ENCODE results near the gene SMAGP. TPM values are rescaled to one million over a fixed set of nuclear protein-coding genes. Genes with fewer than 3 reads are reported as not detected.

The SMAGP gene
- total RNA-seq, 1 donor = 9.8 TPM

DNA sequence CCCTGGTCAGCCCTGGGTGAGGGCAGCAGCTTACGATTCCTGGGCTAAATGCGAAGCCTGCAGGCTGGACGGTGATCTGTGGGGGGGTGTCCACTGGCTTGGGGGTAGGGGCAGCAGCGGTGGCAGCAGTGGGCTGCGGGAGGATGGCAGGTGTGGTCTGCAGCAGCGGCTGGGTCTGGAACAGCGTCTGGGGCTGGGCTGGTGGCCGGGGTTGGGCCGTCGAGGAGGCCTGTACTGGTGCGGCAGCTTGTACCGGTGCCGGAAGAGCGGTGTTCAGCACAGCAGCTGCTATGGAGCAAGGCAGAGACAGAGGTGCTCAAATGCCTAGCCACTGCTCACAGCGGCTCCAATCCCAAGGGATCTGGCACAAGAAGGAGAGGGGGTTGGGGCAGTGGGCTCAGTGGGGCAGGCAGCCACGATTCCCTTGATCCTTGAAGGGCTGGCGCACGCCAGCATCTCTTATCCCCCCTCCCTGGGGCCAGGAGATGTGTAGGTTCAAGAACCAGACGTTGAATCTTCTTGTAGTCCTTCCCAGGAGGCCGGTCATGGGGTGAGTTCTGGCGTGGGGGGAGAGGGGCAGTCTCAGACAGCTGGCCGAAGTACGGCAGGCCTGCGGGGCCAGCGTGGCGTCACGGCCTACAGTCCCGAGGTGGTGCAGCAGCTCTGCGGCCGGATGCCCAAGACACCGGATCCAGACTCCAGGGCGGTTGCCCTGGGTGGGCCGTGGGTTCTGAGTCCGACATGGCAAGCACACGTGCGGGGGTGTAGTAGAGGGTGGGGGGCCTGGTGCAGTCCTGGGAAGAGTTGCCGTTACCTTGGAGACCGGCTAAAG lies 72.3 kb downstream of the SMAGP start:
- Histone ChIP-seq H3K4me2 (ENCODE audit: insufficient read depth, low read length) (no peak overlapping the region), H3K27ac (ENCODE audit: low read depth, low read length) (no peak overlapping the region), H4K20me1 (ENCODE audit: insufficient read depth, low read length) (no peaks in the 10 kb centered on the region), H3K79me2 (ENCODE audit: insufficient read depth, low read length) (no peaks in the 10 kb centered on the region), H3K27me3 (ENCODE audit: insufficient read depth, low read length) (no peaks in the 10 kb centered on the region), H3K36me3 (ENCODE audit: insufficient read depth, low read length) (peaks cover 4% of the 10 kb centered on the region), H3K9me3 (ENCODE audit: low read depth, low read length) (no peaks in the 10 kb centered on the region), H3K4me3 (ENCODE audit: insufficient read depth, low read length) (no peak overlapping the region), H2AFZ (ENCODE audit: low read length) (no peak overlapping the region), H3K4me1 (ENCODE audit: insufficient read depth, low read length) (no peaks in the 10 kb centered on the region)
- TF ChIP-seq, protein P1, sequence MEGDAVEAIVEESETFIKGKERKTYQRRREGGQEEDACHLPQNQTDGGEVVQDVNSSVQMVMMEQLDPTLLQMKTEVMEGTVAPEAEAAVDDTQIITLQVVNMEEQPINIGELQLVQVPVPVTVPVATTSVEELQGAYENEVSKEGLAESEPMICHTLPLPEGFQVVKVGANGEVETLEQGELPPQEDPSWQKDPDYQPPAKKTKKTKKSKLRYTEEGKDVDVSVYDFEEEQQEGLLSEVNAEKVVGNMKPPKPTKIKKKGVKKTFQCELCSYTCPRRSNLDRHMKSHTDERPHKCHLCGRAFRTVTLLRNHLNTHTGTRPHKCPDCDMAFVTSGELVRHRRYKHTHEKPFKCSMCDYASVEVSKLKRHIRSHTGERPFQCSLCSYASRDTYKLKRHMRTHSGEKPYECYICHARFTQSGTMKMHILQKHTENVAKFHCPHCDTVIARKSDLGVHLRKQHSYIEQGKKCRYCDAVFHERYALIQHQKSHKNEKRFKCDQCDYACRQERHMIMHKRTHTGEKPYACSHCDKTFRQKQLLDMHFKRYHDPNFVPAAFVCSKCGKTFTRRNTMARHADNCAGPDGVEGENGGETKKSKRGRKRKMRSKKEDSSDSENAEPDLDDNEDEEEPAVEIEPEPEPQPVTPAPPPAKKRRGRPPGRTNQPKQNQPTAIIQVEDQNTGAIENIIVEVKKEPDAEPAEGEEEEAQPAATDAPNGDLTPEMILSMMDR (IDR thresholded peaks at IDR 0.05; ENCODE audit: extremely low read depth, low read depth, low read length) = no peak
- no peak for DNase-seq (ENCODE audit: insufficient read length, low spot score, missing footprints)

DNA sequence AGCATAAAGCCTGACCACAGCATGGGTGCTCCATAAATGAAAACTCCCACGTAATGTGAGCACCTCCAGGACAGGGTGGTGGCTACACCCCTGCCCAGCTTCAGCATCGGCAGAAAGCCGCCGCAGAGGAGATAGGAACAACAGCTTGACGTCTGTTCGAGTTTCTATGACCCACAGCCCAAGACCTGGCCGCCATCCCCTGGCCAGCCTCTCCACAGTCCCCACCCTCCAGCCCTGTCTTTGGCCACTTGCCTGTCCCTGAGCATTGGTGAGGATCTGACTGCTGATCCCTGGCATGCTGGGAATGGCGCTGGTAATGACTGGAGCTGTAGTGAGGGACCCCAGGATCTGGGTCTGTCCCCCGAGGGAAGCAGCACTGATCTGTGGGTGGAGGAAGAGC lies 73.7 kb downstream of the SMAGP start:
- Histone ChIP-seq H3K36me3 (ENCODE audit: insufficient read depth, low read length) (peaks cover 4% of the 10 kb centered on the region), H3K27me3 (ENCODE audit: insufficient read depth, low read length) (no peaks in the 10 kb centered on the region), H3K4me2 (ENCODE audit: insufficient read depth, low read length) (no peak overlapping the region), H4K20me1 (ENCODE audit: insufficient read depth, low read length) (no peaks in the 10 kb centered on the region), H3K4me3 (ENCODE audit: insufficient read depth, low read length) (no peak overlapping the region), H3K4me1 (ENCODE audit: insufficient read depth, low read length) (no peaks in the 10 kb centered on the region), H3K79me2 (ENCODE audit: insufficient read depth, low read length) (no peaks in the 10 kb centered on the region), H3K9me3 (ENCODE audit: low read depth, low read length) (no peaks in the 10 kb centered on the region), H3K27ac (ENCODE audit: low read depth, low read length) (no peak overlapping the region), H2AFZ (ENCODE audit: low read length) (no peak overlapping the region)
- TF ChIP-seq, protein P1 (IDR thresholded peaks at IDR 0.05; ENCODE audit: extremely low read depth, low read depth, low read length) = no peak
- no peak for DNase-seq (ENCODE audit: insufficient read length, low spot score, missing footprints)

DNA sequence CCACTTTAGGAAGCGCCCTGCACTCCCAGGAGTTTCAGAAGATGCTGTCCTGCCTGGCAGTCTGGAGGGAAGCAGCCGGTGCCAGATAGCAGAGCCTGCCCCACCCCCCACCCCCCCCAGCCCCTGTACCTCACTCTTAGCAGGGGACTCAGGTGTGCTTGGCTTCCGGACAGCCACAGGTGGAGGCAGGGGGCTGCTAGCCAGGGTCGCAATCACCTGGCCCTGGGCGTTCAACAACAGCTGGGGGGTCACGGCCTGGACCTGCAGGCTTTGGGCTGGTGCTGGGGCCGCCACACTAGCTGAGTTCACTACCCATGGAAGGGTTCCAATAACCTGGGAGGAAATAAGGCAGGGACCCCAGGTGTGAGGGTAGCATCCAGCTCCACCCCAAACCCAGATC lies 74.4 kb downstream of the SMAGP start:
- H3K27me3 ChIP-seq (ENCODE audit: insufficient read depth, low read length) = no peaks in the 10 kb centered on the region
- no peak for DNase-seq (ENCODE audit: insufficient read length, low spot score, missing footprints)
- H3K4me2 ChIP-seq (ENCODE audit: insufficient read depth, low read length) = no peak overlapping the region
- peaks cover 7% of the 10 kb centered on the region for H3K36me3 ChIP-seq (ENCODE audit: insufficient read depth, low read length)
- TF ChIP-seq, protein P1 (IDR thresholded peaks at IDR 0.05; ENCODE audit: extremely low read depth, low read depth, low read length) = no peak
- H3K4me1 ChIP-seq (ENCODE audit: insufficient read depth, low read length) = no peaks in the 10 kb centered on the region
- no peak overlapping the region for H3K27ac ChIP-seq (ENCODE audit: low read depth, low read length)
- no peaks in the 10 kb centered on the region for H3K9me3 ChIP-seq (ENCODE audit: low read depth, low read length)
- no peaks in the 10 kb centered on the region for H3K79me2 ChIP-seq (ENCODE audit: insufficient read depth, low read length)
- H3K4me3 ChIP-seq (ENCODE audit: insufficient read depth, low read length) = no peak overlapping the region
- H2AFZ ChIP-seq (ENCODE audit: low read length) = no peak overlapping the region
- H4K20me1 ChIP-seq (ENCODE audit: insufficient read depth, low read length) = no peaks in the 10 kb centered on the region

Other genes starting within 250 kb of the SMAGP start
- gene SLC11A2, start 244.0 kb downstream of the SMAGP start, total RNA-seq = 64.4 and 80.7 TPM in 2 replicates
- 54.8 and 56.1 TPM in 2 replicates for gene LETMD1, start 222.1 kb downstream of the SMAGP start, total RNA-seq
- gene CSRNP2, start 186.8 kb downstream of the SMAGP start, total RNA-seq = 27.4 and 30.0 TPM in 2 replicates
- 7.6 and 8.3 TPM in 2 replicates for gene TFCP2, start 97.3 kb downstream of the SMAGP start, total RNA-seq
- gene POU6F1, start 52.4 kb downstream of the SMAGP start, total RNA-seq = 6.8 and 7.6 TPM in 2 replicates
- gene DAZAP2, start 31.6 kb downstream of the SMAGP start, total RNA-seq = 160 and 169 TPM in 2 replicates
- gene BIN2, start 53.8 kb upstream of the SMAGP start, total RNA-seq = under 0.01 TPM in 1 of 2 replicates, not detected in the other
- gene CELA1, start 76.3 kb upstream of the SMAGP start, total RNA-seq = not detected in 2 replicates
- 7.1 and 9.8 TPM in 2 replicates for gene GALNT6, start 121.0 kb upstream of the SMAGP start, total RNA-seq
- 1.2 and 2.9 TPM in 2 replicates for gene SLC4A8, start 154.4 kb upstream of the SMAGP start, total RNA-seq